GM13977 (cell line): ENCODE results near the gene GAD1.

ENCODE experiments used
- DNase-seq: peaks from one replicate; pipeline ENCODE4 v3.0.0; 2012; ENCODE audit warnings: low spot score
- in situ Hi-C: fragments of 300-500 bp; cut with MboI; formaldehyde crosslinking; loops from one replicate; pipeline ENCODE4 v1.12.0; 2022; ENCODE audit warnings: low sequenced_read_pairs, low pct_unique_long_range_greater_than_20kb, mixed read lengths, inconsistent platforms; ENCODE audit not compliant: unreplicated experiment
- TF ChIP-seq, protein P1 (sequence below): IDR thresholded peaks from 2 replicates; pipeline ENCODE4 v1.5.1; 2012; ENCODE audit warnings: mild to moderate bottlenecking, control low read depth; ENCODE audit not compliant: insufficient read depth; ENCODE audit errors: extremely low read depth, missing control alignments

The GAD1 gene

DNA sequence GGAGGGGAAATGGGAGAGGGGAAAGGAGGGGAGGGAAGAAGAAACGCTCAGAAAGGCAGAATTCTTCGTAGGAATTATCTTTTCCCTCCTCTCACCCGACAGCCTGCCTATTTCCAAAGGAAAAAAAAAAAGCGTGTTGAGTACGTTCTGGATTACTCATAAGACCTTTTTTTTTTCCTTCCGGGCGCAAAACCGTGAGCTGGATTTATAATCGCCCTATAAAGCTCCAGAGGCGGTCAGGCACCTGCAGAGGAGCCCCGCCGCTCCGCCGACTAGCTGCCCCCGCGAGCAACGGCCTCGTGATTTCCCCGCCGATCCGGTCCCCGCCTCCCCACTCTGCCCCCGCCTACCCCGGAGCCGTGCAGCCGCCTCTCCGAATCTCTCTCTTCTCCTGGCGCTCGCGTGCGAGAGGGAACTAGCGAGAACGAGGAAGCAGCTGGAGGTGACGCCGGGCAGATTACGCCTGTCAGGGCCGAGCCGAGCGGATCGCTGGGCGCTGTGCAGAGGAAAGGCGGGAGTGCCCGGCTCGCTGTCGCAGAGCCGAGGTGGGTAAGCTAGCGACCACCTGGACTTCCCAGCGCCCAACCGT lies at the start of gene GAD1:
Gene GAD1, plus strand, starts transcription at position 384 of the 589 bp plus-strand sequence. CDS start 1,705 bp downstream, outside the sequence.
- TF ChIP-seq, protein P1, sequence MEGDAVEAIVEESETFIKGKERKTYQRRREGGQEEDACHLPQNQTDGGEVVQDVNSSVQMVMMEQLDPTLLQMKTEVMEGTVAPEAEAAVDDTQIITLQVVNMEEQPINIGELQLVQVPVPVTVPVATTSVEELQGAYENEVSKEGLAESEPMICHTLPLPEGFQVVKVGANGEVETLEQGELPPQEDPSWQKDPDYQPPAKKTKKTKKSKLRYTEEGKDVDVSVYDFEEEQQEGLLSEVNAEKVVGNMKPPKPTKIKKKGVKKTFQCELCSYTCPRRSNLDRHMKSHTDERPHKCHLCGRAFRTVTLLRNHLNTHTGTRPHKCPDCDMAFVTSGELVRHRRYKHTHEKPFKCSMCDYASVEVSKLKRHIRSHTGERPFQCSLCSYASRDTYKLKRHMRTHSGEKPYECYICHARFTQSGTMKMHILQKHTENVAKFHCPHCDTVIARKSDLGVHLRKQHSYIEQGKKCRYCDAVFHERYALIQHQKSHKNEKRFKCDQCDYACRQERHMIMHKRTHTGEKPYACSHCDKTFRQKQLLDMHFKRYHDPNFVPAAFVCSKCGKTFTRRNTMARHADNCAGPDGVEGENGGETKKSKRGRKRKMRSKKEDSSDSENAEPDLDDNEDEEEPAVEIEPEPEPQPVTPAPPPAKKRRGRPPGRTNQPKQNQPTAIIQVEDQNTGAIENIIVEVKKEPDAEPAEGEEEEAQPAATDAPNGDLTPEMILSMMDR: no peak
- in situ Hi-C loops: loop anchor here (10.0 to 25.0 kb wide), 4 partner anchors 102 to 1268 kb away; partner anchors contain the start of genes DLX1 and SP5
- DNase-seq: peak; percentile 80

DNA sequence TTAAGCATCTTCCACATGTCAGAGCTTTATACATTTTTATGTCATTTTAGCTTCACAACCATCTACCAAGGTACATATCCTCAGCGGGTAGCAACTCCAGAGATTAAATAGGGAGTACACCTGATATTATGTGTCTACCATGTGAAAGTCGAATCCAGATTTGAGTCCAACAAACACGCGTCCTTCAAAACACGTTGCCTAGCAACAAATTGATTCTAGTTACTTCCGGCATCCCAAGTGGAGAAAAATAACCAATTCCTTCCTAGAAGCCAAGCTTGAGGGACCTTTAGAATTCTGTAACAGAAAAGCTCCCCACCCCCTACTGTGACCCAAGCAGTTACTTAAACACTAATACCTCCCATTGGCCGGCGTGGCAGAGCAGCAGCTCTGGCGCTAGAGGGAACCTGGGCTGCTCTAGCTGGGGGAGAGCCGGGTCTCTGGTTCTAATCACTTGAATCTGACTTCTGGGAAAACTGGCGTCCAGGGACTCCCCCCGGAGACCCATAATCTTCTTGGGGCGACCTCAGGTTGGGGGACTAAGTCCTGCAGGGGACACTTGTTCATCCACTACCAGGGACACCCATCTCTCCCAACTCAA lies 46.6 kb upstream of the GAD1 start, which contains the start of gene ERICH2:
Gene ERICH2, plus strand, starts transcription at position 371 of the 598 bp plus-strand sequence. CDS start 304 bp downstream, outside the sequence.
- in situ Hi-C loops: no loop called here
- TF ChIP-seq, protein P1: no peak
- peak; percentile 73 for DNase-seq

DNA sequence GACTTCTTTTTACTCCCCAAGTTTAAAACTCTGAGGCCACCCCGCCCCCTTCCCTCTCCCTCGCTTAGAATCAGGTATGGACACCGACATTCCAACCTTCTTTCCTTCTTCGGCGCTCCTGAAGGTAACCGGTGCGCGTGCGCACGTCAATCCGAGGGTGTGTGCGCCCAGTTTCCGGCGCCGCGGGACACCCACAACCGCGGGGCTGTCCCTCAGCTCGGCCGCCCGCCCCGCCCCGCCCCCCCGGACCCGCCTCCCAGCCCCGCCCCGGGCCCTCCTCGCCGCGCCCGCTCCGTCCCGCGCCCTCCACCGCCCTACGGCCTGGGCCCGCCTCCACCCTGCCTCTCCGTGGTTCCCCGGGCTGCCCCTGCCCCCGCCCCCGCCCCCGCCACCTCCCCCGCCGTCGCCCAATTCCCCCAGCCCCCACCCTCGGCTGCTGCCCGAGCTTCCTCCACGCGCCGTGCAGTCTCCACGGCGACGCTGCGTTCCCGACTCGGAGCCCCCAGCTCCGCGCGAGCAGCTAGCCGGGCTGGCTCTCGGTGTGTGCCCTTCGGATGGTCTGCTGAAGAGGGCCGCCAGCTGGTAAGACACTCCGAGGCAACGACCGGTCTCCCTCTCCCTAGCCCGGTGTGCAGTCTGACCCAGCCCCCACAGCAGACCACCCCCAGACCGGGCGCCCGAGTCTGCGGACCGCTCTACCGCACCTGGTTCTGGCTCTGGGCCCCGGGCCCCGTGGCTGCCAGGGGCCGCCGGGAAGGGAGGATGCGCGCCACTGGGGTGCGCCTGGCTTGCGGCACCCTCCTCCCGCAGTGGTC lies 45.9 kb upstream of the GAD1 start:
- TF ChIP-seq, protein P1: no peak
- peak; percentile 93 for DNase-seq
- in situ Hi-C loops: no loop called here

DNA sequence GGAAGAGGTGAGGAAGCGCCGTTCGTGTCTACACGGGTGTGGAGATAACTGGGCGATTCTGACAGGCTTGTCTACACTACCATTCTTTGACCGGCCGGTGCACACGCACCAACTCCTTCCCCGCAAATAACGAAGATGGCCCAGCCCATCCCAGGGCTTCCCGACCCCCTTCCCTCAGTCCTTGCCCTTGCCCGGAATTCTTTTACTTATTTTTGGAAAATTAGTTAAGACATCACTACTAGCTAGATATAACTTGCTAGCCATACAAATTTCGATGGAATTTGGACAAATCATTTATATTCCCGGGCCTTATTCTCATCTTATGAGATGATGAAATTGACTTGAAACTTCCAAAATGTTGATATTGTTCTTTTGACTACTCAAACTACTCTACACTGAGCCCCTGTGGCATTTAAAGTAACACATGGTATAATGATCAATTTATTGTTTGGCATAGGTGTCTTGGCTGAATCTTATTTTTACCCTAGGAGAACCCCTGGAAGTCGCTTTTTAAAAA lies 45.2 kb upstream of the GAD1 start:
- in situ Hi-C loops: no loop called here
- TF ChIP-seq, protein P1: no peak
- peak; percentile 15 for DNase-seq

GRCh38 chr2:170772295-170772694 lies 44.4 kb upstream of the GAD1 start:
- no peak for DNase-seq
- in situ Hi-C loops: no loop called here
- TF ChIP-seq, protein P1: no peak

GRCh38 chr2:170774074-170774473 lies 42.6 kb upstream of the GAD1 start:
- TF ChIP-seq, protein P1: no peak
- no peak for DNase-seq
- in situ Hi-C loops: no loop called here
